Measurements from ENCODE around the gene PCBP1.
A peak's percentile ranks its signal among the peaks of the same experiment; 100 is the strongest.
"Not testable (repeated sequence)": the region's sequence is repeated elsewhere in the genome, so short reads cannot be mapped to it uniquely, and the experiment has no call there.

Gene PCBP1

DNA sequence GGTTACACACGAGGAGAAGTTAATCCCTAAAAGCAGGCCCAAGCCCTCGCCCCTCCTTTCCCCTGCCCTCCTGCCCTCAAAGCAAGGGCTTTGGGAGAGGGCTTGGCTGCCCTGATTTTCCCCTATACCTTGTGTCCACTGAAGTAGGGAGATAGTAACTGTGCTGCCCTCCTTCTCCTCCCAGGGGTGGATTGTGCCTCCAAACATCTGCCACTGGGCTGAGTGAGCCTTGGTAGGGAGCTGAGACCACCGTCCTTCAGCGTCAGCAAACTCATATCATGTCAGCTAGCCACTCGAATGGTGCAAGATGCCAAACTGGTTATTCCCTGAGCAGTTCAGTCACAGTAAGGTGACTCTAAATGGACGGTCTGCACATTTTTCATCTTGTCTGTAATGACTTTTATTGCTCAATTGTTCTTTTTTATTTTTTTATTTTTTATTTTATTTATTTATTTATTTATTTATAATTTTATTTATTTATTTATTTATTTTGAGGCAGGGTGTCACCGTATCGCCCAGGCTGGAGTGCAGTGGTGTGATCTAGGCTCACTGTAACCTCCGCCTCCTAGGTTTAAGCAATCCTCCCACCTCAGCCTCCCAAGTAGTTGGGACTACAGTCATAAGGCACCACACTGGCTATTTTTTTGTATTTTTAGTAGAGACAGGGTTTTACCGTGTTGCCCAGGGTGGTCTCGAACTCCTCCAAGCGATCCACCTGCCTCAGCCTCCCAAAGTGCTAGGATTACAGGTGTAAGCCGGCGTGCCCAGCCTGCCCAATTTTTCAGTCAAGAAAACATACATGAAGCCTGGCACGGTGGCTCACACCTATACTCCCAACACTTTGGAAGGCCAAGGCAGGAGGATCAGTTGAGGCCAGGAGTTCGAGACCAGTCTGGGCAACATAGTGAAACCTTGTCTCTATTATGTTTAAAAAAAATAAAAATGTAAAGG is 8.7 kb downstream of the PCBP1 start:
- peak overlapping the region; percentile 97 to 98 for H3K27ac Mint-ChIP-seq
- peaks cover 6% of the 10 kb centered on the region for H3K36me3 Mint-ChIP-seq (ENCODE audit: insufficient read depth)
- no peaks in the 10 kb centered on the region for H3K27me3 Mint-ChIP-seq
- ATAC-seq (replicated peaks) = no peak
- no peaks in the 10 kb centered on the region for H3K9me3 Mint-ChIP-seq
- peak overlapping the region; percentile 31 to 48 for H3K4me3 Mint-ChIP-seq
- H3K4me1 Mint-ChIP-seq (ENCODE audit: low read depth in 2 of 2) = peaks cover 27 to 37% of the 10 kb centered on the region in 2 donors
- DNase-seq = no peak

GRCh38 chr2:70098032-70098431 is 10.8 kb downstream of the PCBP1 start:
- no peaks in the 10 kb centered on the region for H3K9me3 Mint-ChIP-seq
- DNase-seq = no peak
- H3K27ac Mint-ChIP-seq = no peak overlapping the region
- no peak for ATAC-seq (replicated peaks)
- H3K4me3 Mint-ChIP-seq = no peak overlapping the region
- H3K36me3 Mint-ChIP-seq (ENCODE audit: insufficient read depth) = peaks cover 6% of the 10 kb centered on the region
- no peaks in the 10 kb centered on the region for H3K27me3 Mint-ChIP-seq
- H3K4me1 Mint-ChIP-seq (ENCODE audit: low read depth in 2 of 2) = peaks cover 24 to 25% of the 10 kb centered on the region in 2 donors

DNA sequence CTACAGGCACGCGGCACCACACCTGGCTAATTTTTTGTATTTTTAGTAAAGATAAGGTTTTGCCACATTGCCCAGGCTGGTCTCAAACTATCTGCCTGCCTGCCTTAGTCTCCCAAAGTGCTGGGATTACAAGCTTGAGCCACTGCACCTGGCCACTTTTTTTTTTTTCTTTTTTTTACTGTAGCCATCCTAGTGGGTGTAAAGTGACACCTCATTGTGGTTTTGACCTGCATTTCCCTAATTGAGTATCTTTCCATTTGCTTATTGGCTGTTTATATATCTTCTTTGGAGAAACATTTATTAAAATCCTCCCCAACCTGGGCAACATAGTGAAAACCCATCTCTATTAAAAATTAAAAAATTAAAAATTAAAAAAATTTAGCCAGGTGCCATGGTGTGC is 12.0 kb downstream of the PCBP1 start:
- no peak overlapping the region for H3K27ac Mint-ChIP-seq
- H3K27me3 Mint-ChIP-seq = no peaks in the 10 kb centered on the region
- peaks cover 27 to 29% of the 10 kb centered on the region in 2 donors for H3K4me1 Mint-ChIP-seq (ENCODE audit: low read depth in 2 of 2)
- peaks cover 3% of the 10 kb centered on the region for H3K36me3 Mint-ChIP-seq (ENCODE audit: insufficient read depth)
- DNase-seq = no peak
- no peak for ATAC-seq (replicated peaks)
- H3K4me3 Mint-ChIP-seq = no peak overlapping the region
- H3K9me3 Mint-ChIP-seq = no peaks in the 10 kb centered on the region

- Mint-ChIP-seq H3K4me1 (ENCODE audit: low read depth in 2 of 2) (peaks cover 22 to 24% of the 10 kb centered on the region in 2 donors), H3K27me3 (no peaks in the 10 kb centered on the region), H3K36me3 (ENCODE audit: insufficient read depth) (peaks cover 3% of the 10 kb centered on the region), H3K27ac (no peak overlapping the region), H3K4me3 (no peak overlapping the region), H3K9me3 (no peaks in the 10 kb centered on the region)
- DNase-seq (no peak), ATAC-seq (replicated peaks) (no peak)
Observed at GRCh38 chr2:70101174-70101573, 13.9 kb downstream of the PCBP1 start.

- H3K9me3 Mint-ChIP-seq; ATAC-seq (replicated peaks); H3K27me3 Mint-ChIP-seq; DNase-seq; H3K27ac Mint-ChIP-seq; H3K4me3 Mint-ChIP-seq; H3K36me3 Mint-ChIP-seq (ENCODE audit: insufficient read depth): not testable (repeated sequence)
- H3K4me1 Mint-ChIP-seq (ENCODE audit: low read depth in 2 of 2) = peaks cover 22 to 24% of the 10 kb centered on the region in 2 donors
Observed at GRCh38 chr2:70101686-70102085, 14.4 kb downstream of the PCBP1 start.

GRCh38 chr2:70102323-70102905 is 15.1 kb downstream of the PCBP1 start:
- not testable (repeated sequence) for H3K4me3 Mint-ChIP-seq; ATAC-seq (replicated peaks); DNase-seq; H3K27me3 Mint-ChIP-seq; H3K9me3 Mint-ChIP-seq; H3K36me3 Mint-ChIP-seq (ENCODE audit: insufficient read depth)
- Mint-ChIP-seq H3K27ac (peak overlapping the region; percentile 62 to 97), H3K4me1 (ENCODE audit: low read depth in 2 of 2) (peaks cover 28% of the 10 kb centered on the region in 2 donors)

DNA sequence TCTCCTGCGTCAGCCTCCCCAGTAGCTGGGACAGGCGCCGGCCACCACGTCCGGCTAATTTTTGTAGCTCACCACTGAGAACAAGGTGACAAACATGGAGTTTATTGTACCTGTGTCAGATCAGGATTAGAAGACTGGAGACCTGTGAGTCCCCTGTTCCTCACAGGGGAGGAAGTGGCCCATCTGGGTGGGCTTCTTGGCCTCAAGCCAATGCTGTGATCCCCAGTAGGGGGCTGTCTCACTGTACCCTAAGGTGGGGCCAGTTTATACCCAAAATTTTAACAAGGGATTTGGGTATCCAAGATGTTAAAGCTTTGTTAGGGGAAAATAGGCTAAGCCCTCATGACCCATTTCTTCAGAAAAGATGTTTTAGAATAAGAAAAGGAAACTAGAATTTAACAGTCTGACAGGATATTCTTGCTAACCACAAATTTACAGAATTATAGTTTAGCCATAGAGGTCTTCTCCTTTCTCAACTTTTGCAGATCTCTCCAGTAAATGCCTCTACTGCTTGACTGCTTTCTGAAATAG is 16.3 kb downstream of the PCBP1 start:
- DNase-seq (peak; percentile 31 to 51 (median 39)), ATAC-seq (replicated peaks) (peak; percentile 83)
- H3K27me3 Mint-ChIP-seq = no peaks in the 10 kb centered on the region
- no peaks in the 10 kb centered on the region for H3K9me3 Mint-ChIP-seq
- peaks cover 39 to 40% of the 10 kb centered on the region in 2 donors for H3K4me1 Mint-ChIP-seq (ENCODE audit: low read depth in 2 of 2)
- H3K4me3 Mint-ChIP-seq = peak overlapping the region; percentile 73 to 78
- peak overlapping the region; percentile 97 to 98 for H3K27ac Mint-ChIP-seq
- H3K36me3 Mint-ChIP-seq (ENCODE audit: insufficient read depth) = peaks cover 8% of the 10 kb centered on the region

DNA sequence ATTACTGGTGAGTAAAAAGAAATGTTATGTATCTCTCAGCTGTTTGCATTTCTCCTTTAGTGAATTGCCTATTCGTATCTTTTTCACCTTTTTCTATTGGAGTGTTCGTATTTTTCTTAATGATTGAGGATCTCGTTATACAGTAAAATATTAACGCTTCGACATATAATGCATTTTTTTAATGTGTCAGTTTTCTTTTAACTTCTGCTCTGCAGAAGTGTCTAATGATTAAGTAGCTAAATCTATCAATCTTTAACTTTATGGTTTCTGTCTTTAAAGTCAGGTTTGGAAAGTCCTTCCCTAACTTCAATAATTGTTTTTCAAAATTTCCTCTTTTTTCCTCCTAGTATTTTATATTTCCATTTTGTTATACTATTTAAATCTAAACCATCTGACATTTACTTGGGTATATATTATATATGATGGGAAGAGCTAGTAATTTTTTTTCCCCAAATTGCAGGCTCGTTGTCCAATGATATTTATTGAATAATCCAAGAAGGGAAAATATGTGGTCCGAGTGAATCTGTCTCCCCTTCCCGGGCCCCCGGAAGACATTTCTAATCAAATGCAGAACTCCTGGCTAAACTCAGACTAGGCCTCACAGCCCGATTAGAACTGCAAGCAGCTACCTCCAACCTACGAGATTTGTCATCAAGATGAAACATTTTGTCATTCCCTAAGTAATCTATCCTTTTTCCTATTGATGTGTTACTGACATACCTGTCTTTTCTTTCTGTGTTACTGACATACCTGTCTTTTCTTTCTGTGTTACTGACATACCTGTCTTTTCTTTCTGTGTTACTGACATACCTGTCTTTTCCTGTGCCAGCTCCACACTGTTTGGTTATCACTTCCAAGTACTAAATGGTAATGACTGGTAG is 17.2 kb downstream of the PCBP1 start:
- Mint-ChIP-seq H3K4me1 (ENCODE audit: low read depth in 2 of 2) (peaks cover 45 to 48% of the 10 kb centered on the region in 2 donors), H3K9me3 (no peaks in the 10 kb centered on the region), H3K4me3 (peak overlapping the region; percentile 73 to 78), H3K27me3 (no peaks in the 10 kb centered on the region), H3K27ac (peak overlapping the region; percentile 97 to 98), H3K36me3 (ENCODE audit: insufficient read depth) (peaks cover 14% of the 10 kb centered on the region)
- ATAC-seq (replicated peaks) (no peak), DNase-seq (no peak)

DNA sequence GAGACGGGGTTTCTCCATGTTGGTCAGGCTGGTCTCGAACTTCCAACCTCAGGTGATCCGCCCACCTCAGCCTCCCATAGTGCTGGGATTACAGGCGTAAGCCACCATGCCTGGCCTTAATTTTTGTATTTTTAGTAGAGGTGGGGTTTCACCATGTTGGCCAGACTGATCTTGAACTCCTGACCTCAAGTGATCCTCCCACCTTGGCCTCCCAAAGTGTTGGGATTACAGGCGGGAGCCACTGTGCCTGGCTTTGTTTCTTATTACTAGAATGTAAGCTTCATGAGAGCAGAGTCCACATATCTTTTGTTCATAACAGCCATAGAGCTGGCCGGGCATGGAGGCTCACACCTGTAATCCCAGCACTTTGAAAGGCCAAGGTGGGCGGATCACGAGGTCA is 18.9 kb downstream of the PCBP1 start:
- peaks cover 49 to 57% of the 10 kb centered on the region in 2 donors for H3K4me1 Mint-ChIP-seq (ENCODE audit: low read depth in 2 of 2)
- H3K4me3 Mint-ChIP-seq; ATAC-seq (replicated peaks); DNase-seq; H3K27me3 Mint-ChIP-seq; H3K9me3 Mint-ChIP-seq: not testable (repeated sequence)
- peaks cover 17% of the 10 kb centered on the region for H3K36me3 Mint-ChIP-seq (ENCODE audit: insufficient read depth)
- H3K27ac Mint-ChIP-seq = peak overlapping the region; percentile 41 to 97

GRCh38 chr2:70110397-70110796 is 23.1 kb downstream of the PCBP1 start:
- Mint-ChIP-seq H3K4me3 (peak overlapping the region; percentile 42 to 67), H3K27ac (peak overlapping the region; percentile 96 to 97), H3K36me3 (ENCODE audit: insufficient read depth) (peaks cover 17% of the 10 kb centered on the region), H3K4me1 (ENCODE audit: low read depth in 2 of 2) (peaks cover 44 to 45% of the 10 kb centered on the region in 2 donors)
- not testable (repeated sequence) for DNase-seq; H3K27me3 Mint-ChIP-seq; ATAC-seq (replicated peaks); H3K9me3 Mint-ChIP-seq

GRCh38 chr2:70111752-70112591 is 24.7 kb downstream of the PCBP1 start:
- DNase-seq = no peak
- peak overlapping the region; percentile 88 to 96 for H3K27ac Mint-ChIP-seq

GRCh38 chr2:70113359-70114070 is 26.2 kb downstream of the PCBP1 start:
- Mint-ChIP-seq H3K36me3 (ENCODE audit: insufficient read depth) (peaks cover 12% of the 10 kb centered on the region), H3K4me1 (ENCODE audit: low read depth in 2 of 2) (peaks cover 28 to 30% of the 10 kb centered on the region in 2 donors), H3K27ac (no peak overlapping the region), H3K27me3 (no peaks in the 10 kb centered on the region), H3K4me3 (no peak overlapping the region), H3K9me3 (no peaks in the 10 kb centered on the region)
- no peak for ATAC-seq (replicated peaks)
- no peak for DNase-seq

More at GRCh38 chr2:70111752-70112591, 24.7 kb downstream of the PCBP1 start:
- Mint-ChIP-seq H3K9me3 (no peaks in the 10 kb centered on the region), H3K27me3 (no peaks in the 10 kb centered on the region), H3K4me1 (ENCODE audit: low read depth in 2 of 2) (peaks cover 43 to 44% of the 10 kb centered on the region in 2 donors), H3K36me3 (ENCODE audit: insufficient read depth) (peaks cover 17% of the 10 kb centered on the region), H3K4me3 (no peak overlapping the region)
- no peak for ATAC-seq (replicated peaks)
